SU-DHL-6 (cell line): ENCODE data around the gene PTP4A1.

Source experiments
- H2AFZ ChIP-seq: fragments of 200-600 bp; sonication (generic); 2 replicates; pipeline ENCODE4 v1.6.1; 2014; ENCODE audit warnings: low read depth, mild to moderate bottlenecking, moderate library complexity, mixed read lengths, antibody characterized with exemption, low read length; ENCODE audit not compliant: severe bottlenecking
- H3F3A ChIP-seq: fragments of 200-600 bp; shearing (Covaris generic); 2 replicates; pipeline ENCODE4 v1.6.0; 2016; ENCODE audit warnings: antibody characterized with exemption, mild to moderate bottlenecking; ENCODE audit not compliant: insufficient read depth
- H3K27ac ChIP-seq: fragments of 200-600 bp; sonication (generic); 2 replicates; pipeline ENCODE4 v1.5.1; 2016; ENCODE audit warnings: low read depth, mild to moderate bottlenecking, low read length, moderate library complexity, mixed read lengths
- H3K27me3 ChIP-seq: fragments of 200-600 bp; sonication (generic), shearing (Covaris generic); 2 replicates; pipeline ENCODE4 v1.6.0; 2014; ENCODE audit warnings: mild to moderate bottlenecking, low read length
- H3K36me3 ChIP-seq: fragments of 200-600 bp; sonication (generic); 2 replicates; pipeline ENCODE4 v1.6.1; 2014; ENCODE audit warnings: mild to moderate bottlenecking, low read length, mixed read lengths
- H3K4me2 ChIP-seq: fragments of 300-600, 200-600 bp; shearing (Covaris generic), sonication (generic); 2 replicates; pipeline ENCODE4 v1.6.0; 2014; ENCODE audit warnings: low read length, low read depth, mild to moderate bottlenecking; ENCODE audit not compliant: poor library complexity, severe bottlenecking
- H3K4me3 ChIP-seq: fragments of 200-600 bp; sonication (generic); 2 replicates; pipeline ENCODE4 v1.5.1; 2014; ENCODE audit warnings: antibody characterized with exemption, low read length, mild to moderate bottlenecking, mixed read lengths; ENCODE audit not compliant: insufficient read depth, poor library complexity, severe bottlenecking
- H3K79me2 ChIP-seq: fragments of 200-600 bp; sonication (generic); 2 replicates; pipeline ENCODE4 v1.6.1; 2014; ENCODE audit warnings: mild to moderate bottlenecking, low read length, moderate library complexity; ENCODE audit not compliant: insufficient read depth
- H3K9ac ChIP-seq: fragments of 200-600 bp; sonication (generic); 2 replicates; pipeline ENCODE4 v1.7.0; 2014; ENCODE audit warnings: mild to moderate bottlenecking, low read length
- H3K9me2 ChIP-seq: fragments of 200-600 bp; sonication (generic); replicated peaks from 2 replicates; pipeline ENCODE4 v1.6.1; 2014; ENCODE audit warnings: low read length; ENCODE audit not compliant: insufficient read depth
- H3K9me3 ChIP-seq: fragments of 200-600 bp; sonication (generic); 2 replicates; pipeline ENCODE4 v1.6.1; 2014; ENCODE audit warnings: low read length, mixed read lengths; ENCODE audit not compliant: insufficient read depth
- H4K20me1 ChIP-seq: fragments of 200-600 bp; sonication (generic); 2 replicates; pipeline ENCODE4 v1.6.1; 2014; ENCODE audit warnings: low read depth, mild to moderate bottlenecking, antibody characterized with exemption, low read length, moderate library complexity, mixed read lengths
- CTCF ChIP-seq: fragments of 200-600 bp; sonication (generic); IDR thresholded peaks from one replicate; pipeline ENCODE4 v1.5.1; 2017; ENCODE audit warnings: antibody characterized with exemption, mild to moderate bottlenecking, low read length, moderate library complexity; ENCODE audit not compliant: insufficient read depth, poor library complexity, severe bottlenecking
- EZH2phosphoT487 ChIP-seq: fragments of 200-600 bp; sonication (generic), shearing (Covaris generic); conservative IDR thresholded peaks from 2 replicates; pipeline ENCODE4 v1.6.1; 2018; ENCODE audit warnings: mild to moderate bottlenecking, antibody characterized with exemption, low read length, moderate library complexity, mixed read lengths

Gene PTP4A1

GRCh38 chr6:63526931-63527330 is 45.3 kb upstream of the PTP4A1 start:
- Histone ChIP-seq H3K79me2 (no peaks in the 10 kb centered on the region), H3K9me2 (no peaks in the 10 kb centered on the region), H3K4me3 (no peak overlapping the region), H3K36me3 (no peaks in the 10 kb centered on the region), H3K27me3 (no peaks in the 10 kb centered on the region), H3F3A (no peaks in the 10 kb centered on the region), H3K27ac (no peak overlapping the region), H3K4me2 (no peak overlapping the region), H4K20me1 (no peaks in the 10 kb centered on the region), H2AFZ (no peak overlapping the region), H3K9ac (no peak overlapping the region), H3K9me3 (no peaks in the 10 kb centered on the region)
- TF ChIP-seq EZH2phosphoT487 = no peak
- TF ChIP-seq CTCF = no peak

- no peak overlapping the region for H2AFZ ChIP-seq
- no peak overlapping the region for H3K4me2 ChIP-seq
- no peak overlapping the region for H3K27ac ChIP-seq
- no peaks in the 10 kb centered on the region for H3F3A ChIP-seq
- no peak overlapping the region for H3K9ac ChIP-seq
- no peaks in the 10 kb centered on the region for H3K9me2 ChIP-seq
- H3K9me3 ChIP-seq = no peaks in the 10 kb centered on the region
- no peaks in the 10 kb centered on the region for H3K79me2 ChIP-seq
- H3K27me3 ChIP-seq = no peaks in the 10 kb centered on the region
- H3K4me3 ChIP-seq = no peak overlapping the region
- H4K20me1 ChIP-seq = no peaks in the 10 kb centered on the region
- TF ChIP-seq EZH2phosphoT487 (no peak), CTCF (no peak)
- no peaks in the 10 kb centered on the region for H3K36me3 ChIP-seq
These were observed 44.4 kb upstream of the PTP4A1 start for GRCh38 chr6:63527658-63528514.

GRCh38 chr6:63529498-63529897 is 42.8 kb upstream of the PTP4A1 start:
- no peaks in the 10 kb centered on the region for H3K9me2 ChIP-seq
- TF ChIP-seq CTCF = no peak
- TF ChIP-seq EZH2phosphoT487 = no peak
- no peak overlapping the region for H3K9ac ChIP-seq
- H3K4me2 ChIP-seq = no peak overlapping the region
- H2AFZ ChIP-seq = no peak overlapping the region
- no peak overlapping the region for H3K27ac ChIP-seq
- no peaks in the 10 kb centered on the region for H3F3A ChIP-seq
- no peaks in the 10 kb centered on the region for H3K79me2 ChIP-seq
- no peaks in the 10 kb centered on the region for H3K27me3 ChIP-seq
- H3K36me3 ChIP-seq = no peaks in the 10 kb centered on the region
- H3K4me3 ChIP-seq = no peak overlapping the region
- H4K20me1 ChIP-seq = no peaks in the 10 kb centered on the region
- H3K9me3 ChIP-seq = no peaks in the 10 kb centered on the region
